DOHH2 (cell line): ENCODE results near the gene GBA2.

Source experiments
- CTCF ChIP-seq: fragments of 200-600 bp; sonication (generic); IDR thresholded peaks from one replicate; pipeline ENCODE4 v1.5.1; 2014; ENCODE audit warnings: antibody characterized with exemption, mild to moderate bottlenecking, low read depth, low read length; ENCODE audit not compliant: poor library complexity, severe bottlenecking
- EZH2phosphoT487 ChIP-seq: fragments of 200-600 bp; sonication (generic); IDR thresholded peaks from 2 replicates; pipeline ENCODE4 v1.6.1; 2017; ENCODE audit warnings: borderline replicate concordance, mild to moderate bottlenecking, antibody characterized with exemption, low read length, moderate library complexity, mixed read lengths

GRCh38 chr9:35749515-35750255, 657 bp upstream of the GBA2 start:
- TF ChIP-seq CTCF (no peak), EZH2phosphoT487 (no peak)
